Muscle layer of duodenum (tissue), 2 donors: ENCODE results near the gene RND3.
A peak's percentile ranks its signal among the peaks of the same experiment; 100 is the strongest.

ENCODE experiments used
- H3K27ac ChIP-seq: one replicate; pipeline ENCODE4 v1.7.0; 2013; ENCODE audit warnings: mild to moderate bottlenecking, low read length
- H3K27me3 ChIP-seq: one replicate; pipeline ENCODE4 v1.7.0; 2013; ENCODE audit warnings: low read depth, mild to moderate bottlenecking, control low read depth, low read length
- H3K36me3 ChIP-seq, 2 donors: one replicate each; pipeline ENCODE4 v1.7.0; 2013; ENCODE audit warnings: low read length in 2 of 2, control low read depth in 1 of 2, mild to moderate bottlenecking in 1 of 2; ENCODE audit not compliant: insufficient read depth in 2 of 2, control insufficient read depth in 1 of 2
- H3K4me1 ChIP-seq, 2 donors: one replicate each; pipeline ENCODE4 v1.7.0; 2013; ENCODE audit warnings: low read length in 2 of 2, mild to moderate bottlenecking in 2 of 2, control low read depth in 1 of 2, moderate library complexity in 1 of 2; ENCODE audit not compliant: insufficient read depth in 2 of 2, control insufficient read depth in 1 of 2
- H3K4me3 ChIP-seq, 2 donors: one replicate each; pipeline ENCODE4 v1.7.0; 2013; ENCODE audit warnings: low read length in 2 of 2, low read depth in 1 of 2, mild to moderate bottlenecking in 1 of 2
- H3K9me3 ChIP-seq, 2 donors: one replicate each; pipeline ENCODE4 v1.7.0; 2013; ENCODE audit warnings: low read length in 2 of 2, control low read depth in 1 of 2, mild to moderate bottlenecking in 1 of 2; ENCODE audit not compliant: control insufficient read depth in 1 of 2
- donor health status: healthy.

The RND3 gene, protein sequence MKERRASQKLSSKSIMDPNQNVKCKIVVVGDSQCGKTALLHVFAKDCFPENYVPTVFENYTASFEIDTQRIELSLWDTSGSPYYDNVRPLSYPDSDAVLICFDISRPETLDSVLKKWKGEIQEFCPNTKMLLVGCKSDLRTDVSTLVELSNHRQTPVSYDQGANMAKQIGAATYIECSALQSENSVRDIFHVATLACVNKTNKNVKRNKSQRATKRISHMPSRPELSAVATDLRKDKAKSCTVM

DNA sequence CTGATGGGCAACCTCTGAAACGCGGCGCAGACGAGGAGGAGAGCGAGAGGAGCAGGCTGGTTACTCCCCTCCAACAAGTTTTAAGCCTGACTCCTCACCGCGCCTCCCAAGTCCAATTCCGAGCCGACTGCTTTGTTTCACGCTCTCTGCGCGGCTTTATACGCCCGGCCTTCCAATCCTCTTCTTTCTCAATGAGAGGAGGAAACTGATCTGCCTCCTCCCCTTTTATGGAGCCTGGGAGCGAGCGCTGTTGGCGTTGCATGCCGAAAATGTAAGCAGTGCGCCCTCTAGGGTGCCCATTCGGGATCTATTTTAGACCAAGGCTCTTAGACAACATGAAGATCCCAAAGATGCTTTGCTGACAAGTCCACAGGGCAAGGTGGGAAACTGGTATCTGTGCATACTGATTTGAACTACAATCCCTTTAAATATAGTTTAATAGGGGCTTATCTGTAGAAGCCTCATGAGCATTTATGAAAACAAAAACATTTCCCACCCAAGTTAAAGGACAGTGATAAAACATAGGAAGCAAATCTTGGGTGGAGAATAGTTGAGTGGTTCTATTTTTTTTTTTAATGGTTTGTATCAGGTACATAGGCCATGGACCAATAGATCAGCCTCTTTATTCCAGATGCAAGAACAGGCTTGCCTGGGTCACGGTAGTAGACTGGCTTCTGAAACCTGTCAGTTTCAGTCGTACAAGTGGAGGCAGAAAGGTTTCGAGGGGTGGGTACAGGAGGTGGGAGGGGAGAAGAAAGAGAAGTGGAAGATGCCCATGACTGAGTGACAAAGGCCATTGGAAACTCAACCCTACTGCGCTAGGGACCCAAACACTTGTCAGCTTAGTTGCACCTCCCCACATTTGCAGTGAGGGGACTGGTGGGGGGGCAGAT is at the start of gene RND3:
Gene RND3, minus strand, starts transcription at position 131 of the 893 bp plus-strand sequence. CDS start 250 bp downstream, outside the sequence.
- H3K27me3 ChIP-seq, result no peaks in the 10 kb centered on the region
- H3K36me3 ChIP-seq, result peaks cover 0 to 15% of the 10 kb centered on the region in 2 donors
- peaks cover 0 to 18% of the 10 kb centered on the region in 2 donors for H3K4me1 ChIP-seq
- no peaks in the 10 kb centered on the region for H3K9me3 ChIP-seq
- H3K27ac ChIP-seq, result peak within 1 kb of the TSS; percentile 97
- H3K4me3 ChIP-seq, result peak within 1 kb of the TSS; percentile 88 to 93

DNA sequence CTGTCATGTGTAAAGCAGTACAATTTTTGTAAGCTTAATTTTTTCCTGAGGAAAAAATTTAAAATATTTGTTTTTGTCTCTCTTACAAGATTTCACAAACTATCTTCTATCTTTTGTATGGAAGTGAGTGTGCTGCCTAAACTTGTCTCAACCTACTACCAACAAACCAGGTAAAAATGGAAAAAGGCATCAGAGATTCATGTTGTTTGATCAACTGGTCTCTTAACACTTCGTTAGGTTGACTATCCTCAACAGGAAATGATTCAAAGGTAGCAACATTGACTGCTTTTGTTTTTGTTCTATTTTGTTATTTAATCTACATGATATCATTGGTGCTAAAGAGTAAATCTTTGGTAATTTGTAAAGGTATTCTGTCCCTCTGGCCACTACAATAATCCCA is 47.7 kb upstream of the RND3 start:
- Histone ChIP-seq H3K4me1 (no peaks in the 10 kb centered on the region), H3K36me3 (no peaks in the 10 kb centered on the region), H3K27ac (no peak overlapping the region), H3K9me3 (no peaks in the 10 kb centered on the region), H3K27me3 (no peaks in the 10 kb centered on the region), H3K4me3 (no peak overlapping the region)

DNA sequence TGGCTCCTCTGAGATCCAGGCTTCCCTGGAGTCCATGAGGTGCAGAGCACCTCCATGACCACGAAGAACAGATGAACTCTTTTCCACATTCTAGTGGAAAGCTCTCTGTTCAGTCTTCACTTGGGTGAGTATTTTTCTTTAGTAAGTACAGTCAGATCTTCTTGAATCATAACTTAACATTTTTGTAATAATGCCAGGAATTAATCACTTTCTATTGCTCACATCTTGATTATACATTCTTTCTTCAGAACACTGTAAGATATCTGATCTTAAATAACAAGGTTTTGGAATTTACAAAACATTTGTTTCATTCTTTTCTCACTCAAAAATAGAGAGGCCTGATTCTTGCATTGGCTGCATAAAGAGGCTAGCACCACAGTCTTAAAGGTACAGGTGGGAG is 45.4 kb upstream of the RND3 start:
- Histone ChIP-seq H3K4me1 (no peaks in the 10 kb centered on the region), H3K4me3 (no peak overlapping the region), H3K27me3 (no peaks in the 10 kb centered on the region), H3K27ac (no peak overlapping the region), H3K36me3 (no peaks in the 10 kb centered on the region), H3K9me3 (no peaks in the 10 kb centered on the region)

DNA sequence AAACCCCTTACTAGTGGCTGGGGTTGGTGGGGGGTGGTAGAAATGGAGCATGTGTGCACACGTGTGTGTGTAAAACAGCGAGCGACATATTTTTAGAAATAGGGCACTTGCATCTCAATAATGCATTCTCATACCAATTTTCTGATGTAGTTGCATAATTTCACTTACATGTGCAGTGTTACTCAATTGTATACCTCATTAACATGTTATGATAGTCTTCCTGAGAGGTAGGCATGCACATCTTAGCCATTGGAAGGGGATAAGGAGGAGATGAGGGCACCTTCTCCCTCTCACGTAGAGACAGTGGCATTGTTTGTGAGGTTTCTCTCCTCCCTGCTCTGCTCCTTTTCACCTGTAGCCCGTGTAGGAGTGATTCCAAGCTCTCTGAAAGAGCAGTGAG is 44.6 kb upstream of the RND3 start:
- Histone ChIP-seq H3K4me1 (no peaks in the 10 kb centered on the region), H3K27ac (no peak overlapping the region), H3K36me3 (no peaks in the 10 kb centered on the region), H3K9me3 (no peaks in the 10 kb centered on the region), H3K4me3 (no peak overlapping the region), H3K27me3 (no peaks in the 10 kb centered on the region)

DNA sequence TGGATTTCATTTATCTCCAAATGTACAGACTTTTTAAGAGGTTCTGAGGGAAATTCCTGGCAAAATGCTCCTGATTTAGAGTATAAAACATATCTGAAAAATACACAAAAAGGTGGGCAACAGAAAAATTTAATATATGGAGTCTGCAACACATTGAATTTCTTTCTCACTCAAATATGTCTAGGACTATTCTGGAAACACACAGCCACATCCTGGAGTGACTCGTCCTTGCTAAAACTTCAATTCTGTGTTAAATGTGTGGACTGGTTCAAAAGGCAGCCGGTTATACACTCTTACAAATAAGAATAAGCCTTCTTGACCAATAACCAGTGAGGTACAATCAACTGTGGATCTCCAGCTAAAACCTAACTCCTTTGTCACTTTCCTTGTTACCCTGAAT is 44.1 kb upstream of the RND3 start:
- Histone ChIP-seq H3K9me3 (no peaks in the 10 kb centered on the region), H3K4me3 (no peak overlapping the region), H3K36me3 (no peaks in the 10 kb centered on the region), H3K27me3 (no peaks in the 10 kb centered on the region), H3K27ac (no peak overlapping the region), H3K4me1 (no peaks in the 10 kb centered on the region)

DNA sequence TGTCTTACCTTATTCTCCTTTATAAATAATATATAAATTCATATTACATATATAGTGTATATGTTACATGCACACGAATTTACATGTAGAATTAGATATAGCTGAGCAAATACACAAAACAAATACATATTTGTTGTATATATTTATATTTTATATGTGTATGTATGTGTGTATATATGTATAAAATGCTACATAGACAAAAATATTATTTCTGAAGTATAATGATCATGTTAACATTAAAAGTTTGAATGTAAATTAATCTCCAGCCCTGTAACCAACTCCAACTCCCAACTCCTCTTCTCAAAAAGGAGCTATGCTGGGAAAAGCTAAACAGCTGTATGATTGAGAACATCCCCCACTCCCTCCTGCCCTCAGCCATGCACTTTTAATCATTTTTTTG is 42.7 kb upstream of the RND3 start:
- Histone ChIP-seq H3K4me1 (no peaks in the 10 kb centered on the region), H3K4me3 (no peak overlapping the region), H3K27me3 (no peaks in the 10 kb centered on the region)

DNA sequence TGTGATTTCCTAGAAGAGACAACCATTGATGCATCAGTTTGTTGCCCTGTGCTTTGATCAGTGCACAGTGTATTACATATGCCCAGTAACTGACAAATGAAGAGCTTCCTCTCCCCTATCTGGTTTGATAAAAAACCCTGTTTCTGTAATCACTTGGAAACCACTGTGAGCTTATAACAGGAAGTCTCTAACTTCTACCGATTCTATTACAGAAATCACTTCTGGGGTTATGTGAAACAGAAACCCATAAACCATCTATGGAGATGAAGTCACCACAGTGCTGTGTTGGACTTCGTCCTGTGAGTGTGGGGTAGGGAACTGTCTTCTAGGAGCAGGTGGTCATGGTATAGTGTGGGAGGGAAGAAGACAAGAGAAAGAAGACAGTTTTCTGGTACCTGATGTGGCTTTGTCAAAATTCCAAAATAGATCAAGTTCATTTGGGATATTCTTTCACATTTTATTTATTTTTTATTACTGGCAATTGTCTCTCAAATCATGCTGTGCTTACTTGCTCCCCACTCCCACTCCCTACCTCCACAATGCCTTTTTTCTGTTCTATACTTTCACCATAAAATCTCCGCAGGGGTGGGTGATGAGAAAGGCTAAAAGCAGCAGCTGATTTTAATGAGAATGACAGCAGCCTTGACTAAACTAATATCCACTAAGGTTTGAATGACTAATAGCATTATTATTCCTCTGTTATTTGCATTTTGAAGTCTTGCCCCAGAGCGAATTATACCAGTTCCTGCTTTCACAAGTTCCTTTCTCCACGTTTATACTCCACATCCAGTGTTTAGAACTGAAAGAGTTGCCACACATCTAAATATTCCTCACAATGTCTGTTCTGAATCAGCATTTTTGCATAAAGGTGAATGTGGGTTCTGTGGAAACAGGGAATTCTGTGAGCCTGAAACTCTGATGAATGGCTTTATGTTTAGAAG is 41.7 kb upstream of the RND3 start:
- H3K27me3 ChIP-seq, result no peaks in the 10 kb centered on the region
- no peaks in the 10 kb centered on the region for H3K4me1 ChIP-seq
- no peaks in the 10 kb centered on the region for H3K36me3 ChIP-seq
- no peak overlapping the region for H3K4me3 ChIP-seq
- no peaks in the 10 kb centered on the region for H3K9me3 ChIP-seq
- H3K27ac ChIP-seq, result no peak overlapping the region

More for the DNA sequence above, 42.7 kb upstream of the RND3 start:
- Histone ChIP-seq H3K9me3 (no peaks in the 10 kb centered on the region), H3K36me3 (no peaks in the 10 kb centered on the region), H3K27ac (no peak overlapping the region)

DNA sequence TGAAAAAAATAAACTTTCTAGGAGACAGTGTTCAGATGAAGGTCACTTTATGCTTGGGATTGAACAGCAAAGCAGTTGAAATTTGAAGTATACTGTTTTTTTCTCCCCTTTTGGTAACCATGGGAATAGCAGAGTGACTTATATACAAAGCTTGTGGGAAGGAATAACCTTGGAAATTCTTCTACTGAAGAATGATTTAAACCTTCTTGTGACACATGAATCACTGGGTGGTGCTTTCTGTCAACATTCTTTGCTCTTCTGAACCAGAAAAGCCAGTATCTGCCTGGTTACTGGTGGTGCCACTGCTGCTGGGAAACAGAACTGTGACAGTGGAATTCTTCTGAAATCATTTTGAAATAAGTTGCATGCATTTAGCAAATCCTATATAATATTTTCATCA is 39.4 kb upstream of the RND3 start:
- H3K27me3 ChIP-seq, result no peaks in the 10 kb centered on the region
- no peaks in the 10 kb centered on the region for H3K4me1 ChIP-seq
- no peak overlapping the region for H3K4me3 ChIP-seq
- H3K9me3 ChIP-seq, result no peaks in the 10 kb centered on the region
- no peak overlapping the region for H3K27ac ChIP-seq
- H3K36me3 ChIP-seq, result no peaks in the 10 kb centered on the region

DNA sequence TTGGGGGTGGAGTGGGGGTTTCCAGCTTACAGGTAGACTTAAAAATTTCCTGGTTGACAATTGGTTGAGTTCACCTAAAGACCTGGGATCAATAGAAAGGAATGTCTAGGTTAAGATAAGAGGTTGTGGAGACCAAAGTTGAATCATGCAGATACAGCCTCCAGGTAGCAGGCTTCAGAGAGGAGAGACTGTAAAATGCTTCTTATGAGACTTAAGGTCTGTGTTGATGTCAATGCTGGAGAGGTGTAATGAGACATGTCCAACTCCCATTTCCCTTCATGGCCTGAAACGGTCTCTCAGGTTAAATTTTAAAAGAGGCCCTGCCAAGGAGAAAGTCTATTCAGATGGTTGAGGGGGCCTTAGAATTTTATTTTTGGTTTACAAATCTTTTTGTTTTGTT is 38.5 kb upstream of the RND3 start:
- no peaks in the 10 kb centered on the region for H3K4me1 ChIP-seq
- H3K27me3 ChIP-seq, result no peaks in the 10 kb centered on the region
- H3K36me3 ChIP-seq, result no peaks in the 10 kb centered on the region
- no peaks in the 10 kb centered on the region for H3K9me3 ChIP-seq
- no peak overlapping the region for H3K4me3 ChIP-seq
- no peak overlapping the region for H3K27ac ChIP-seq

DNA sequence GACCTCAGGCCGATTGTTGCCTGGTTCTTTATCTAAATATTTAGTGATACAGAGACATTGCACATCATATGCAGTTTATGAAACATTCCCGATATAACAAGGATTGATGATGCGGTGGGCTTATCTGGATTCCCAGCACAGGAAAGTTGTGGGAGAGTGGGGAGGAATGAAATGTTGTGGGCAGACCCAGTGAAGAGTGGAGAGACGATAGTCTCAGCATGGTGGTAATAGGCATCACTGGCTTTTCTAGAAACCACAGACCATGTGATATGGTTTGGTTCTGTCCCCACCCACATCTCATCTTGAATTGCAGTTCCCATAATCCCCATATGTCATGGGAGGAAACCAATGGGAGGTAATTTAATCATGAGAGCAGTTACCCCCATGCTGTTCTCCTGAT is 34.8 kb upstream of the RND3 start:
- no peaks in the 10 kb centered on the region for H3K4me1 ChIP-seq
- no peaks in the 10 kb centered on the region for H3K27me3 ChIP-seq
- no peaks in the 10 kb centered on the region for H3K9me3 ChIP-seq
- no peak overlapping the region for H3K27ac ChIP-seq
- no peak overlapping the region for H3K4me3 ChIP-seq
- H3K36me3 ChIP-seq, result no peaks in the 10 kb centered on the region
